ENCODE results near the gene PSMB5. TPM values are rescaled to one million over a fixed set of nuclear protein-coding genes. Genes with fewer than 3 reads are reported as not detected.
"Not testable (repeated sequence)": the region's sequence is repeated elsewhere in the genome, so short reads cannot be mapped to it uniquely, and the experiment has no call there.

The PSMB5 gene
- total RNA-seq, 1 donor from 2014 or later, result 183 TPM

GRCh38 chr14:23005451-23006187, 29.1 kb downstream of the PSMB5 start:
- H3K9me3 ChIP-seq (ENCODE audit: control insufficient read depth in 3 of 3, low read length in 3 of 3), result no peaks in the 10 kb centered on the region
- peak overlapping the region in 2 of 3 donors; percentile 86 to 98 for H3K9ac ChIP-seq (ENCODE audit: low read depth in 1 of 3, low read length in 3 of 3)
- H3K4me3 ChIP-seq (ENCODE audit: low read length in 3 of 3), result peak overlapping the region in 1 of 3 donors; percentile 94
- no peaks in the 10 kb centered on the region for H3K27me3 ChIP-seq (ENCODE audit: control insufficient read depth in 3 of 3, insufficient read depth in 3 of 3, low read length in 3 of 3)
- H3K27ac ChIP-seq (ENCODE audit: low read depth, low read length), result peak overlapping the region; percentile 97
- peaks cover 10 to 20% (median 12%) of the 10 kb centered on the region in 3 donors for H3K4me1 ChIP-seq (ENCODE audit: control insufficient read depth in 3 of 3, insufficient read depth in 3 of 3, low read length in 3 of 3)
- H3K36me3 ChIP-seq (ENCODE audit: control insufficient read depth in 3 of 3, insufficient read depth in 3 of 3, low read length in 3 of 3), result no peaks in the 10 kb centered on the region

GRCh38 chr14:23004274-23004673, 30.4 kb downstream of the PSMB5 start:
- not testable (repeated sequence) for H3K4me3 ChIP-seq (ENCODE audit: low read length in 3 of 3); H3K36me3 ChIP-seq (ENCODE audit: control insufficient read depth in 3 of 3, insufficient read depth in 3 of 3, low read length in 3 of 3); H3K27me3 ChIP-seq (ENCODE audit: control insufficient read depth in 3 of 3, insufficient read depth in 3 of 3, low read length in 3 of 3); H3K9me3 ChIP-seq (ENCODE audit: control insufficient read depth in 3 of 3, low read length in 3 of 3); H3K27ac ChIP-seq (ENCODE audit: low read depth, low read length); H3K9ac ChIP-seq (ENCODE audit: low read depth in 1 of 3, low read length in 3 of 3)
- H3K4me1 ChIP-seq (ENCODE audit: control insufficient read depth in 3 of 3, insufficient read depth in 3 of 3, low read length in 3 of 3), result peaks cover 8 to 17% (median 10%) of the 10 kb centered on the region in 3 donors

- Histone ChIP-seq H3K36me3 (ENCODE audit: control insufficient read depth in 3 of 3, insufficient read depth in 3 of 3, low read length in 3 of 3) (peaks cover 5% of the 10 kb centered on the region in 3 donors), H3K9me3 (ENCODE audit: control insufficient read depth in 3 of 3, low read length in 3 of 3) (no peaks in the 10 kb centered on the region), H3K4me1 (ENCODE audit: control insufficient read depth in 3 of 3, insufficient read depth in 3 of 3, low read length in 3 of 3) (peaks cover 7 to 11% (median 8%) of the 10 kb centered on the region in 3 donors)
These were observed 32.1 kb downstream of the PSMB5 start for GRCh38 chr14:23002592-23002991.

GRCh38 chr14:23000860-23001259, 33.8 kb downstream of the PSMB5 start:
- H3K9me3 ChIP-seq (ENCODE audit: control insufficient read depth in 3 of 3, low read length in 3 of 3), result no peaks in the 10 kb centered on the region
- no peaks in the 10 kb centered on the region for H3K27me3 ChIP-seq (ENCODE audit: control insufficient read depth in 3 of 3, insufficient read depth in 3 of 3, low read length in 3 of 3)
- H3K4me1 ChIP-seq (ENCODE audit: control insufficient read depth in 3 of 3, insufficient read depth in 3 of 3, low read length in 3 of 3), result peaks cover 0 to under 1% (median 0%) of the 10 kb centered on the region in 3 donors
- peaks cover 5 to 8% (median 5%) of the 10 kb centered on the region in 3 donors for H3K36me3 ChIP-seq (ENCODE audit: control insufficient read depth in 3 of 3, insufficient read depth in 3 of 3, low read length in 3 of 3)
- H3K4me3 ChIP-seq (ENCODE audit: low read length in 3 of 3), result no peak overlapping the region
- H3K9ac ChIP-seq (ENCODE audit: low read depth in 1 of 3, low read length in 3 of 3), result no peak overlapping the region
- H3K27ac ChIP-seq (ENCODE audit: low read depth, low read length), result no peak overlapping the region

More at GRCh38 chr14:23002592-23002991, 32.1 kb downstream of the PSMB5 start:
- no peaks in the 10 kb centered on the region for H3K27me3 ChIP-seq (ENCODE audit: control insufficient read depth in 3 of 3, insufficient read depth in 3 of 3, low read length in 3 of 3)
- H3K4me3 ChIP-seq (ENCODE audit: low read length in 3 of 3), result no peak overlapping the region
- H3K27ac ChIP-seq (ENCODE audit: low read depth, low read length), result no peak overlapping the region
- no peak overlapping the region for H3K9ac ChIP-seq (ENCODE audit: low read depth in 1 of 3, low read length in 3 of 3)

- Histone ChIP-seq H3K9ac (ENCODE audit: low read depth in 1 of 3, low read length in 3 of 3) (no peak overlapping the region), H3K9me3 (ENCODE audit: control insufficient read depth in 3 of 3, low read length in 3 of 3) (no peaks in the 10 kb centered on the region), H3K4me3 (ENCODE audit: low read length in 3 of 3) (no peak overlapping the region), H3K27me3 (ENCODE audit: control insufficient read depth in 3 of 3, insufficient read depth in 3 of 3, low read length in 3 of 3) (no peaks in the 10 kb centered on the region), H3K4me1 (ENCODE audit: control insufficient read depth in 3 of 3, insufficient read depth in 3 of 3, low read length in 3 of 3) (peaks cover 0 to 6% (median 4%) of the 10 kb centered on the region in 3 donors), H3K27ac (ENCODE audit: low read depth, low read length) (no peak overlapping the region), H3K36me3 (ENCODE audit: control insufficient read depth in 3 of 3, insufficient read depth in 3 of 3, low read length in 3 of 3) (peaks cover 5 to 8% (median 5%) of the 10 kb centered on the region in 3 donors)
These were observed 36.2 kb downstream of the PSMB5 start for GRCh38 chr14:22998329-22999012.

- Histone ChIP-seq H3K27me3 (ENCODE audit: control insufficient read depth in 3 of 3, insufficient read depth in 3 of 3, low read length in 3 of 3) (no peaks in the 10 kb centered on the region), H3K27ac (ENCODE audit: low read depth, low read length) (no peak overlapping the region), H3K36me3 (ENCODE audit: control insufficient read depth in 3 of 3, insufficient read depth in 3 of 3, low read length in 3 of 3) (peaks cover 5 to 8% (median 5%) of the 10 kb centered on the region in 3 donors), H3K4me3 (ENCODE audit: low read length in 3 of 3) (no peak overlapping the region), H3K9me3 (ENCODE audit: control insufficient read depth in 3 of 3, low read length in 3 of 3) (no peaks in the 10 kb centered on the region), H3K9ac (ENCODE audit: low read depth in 1 of 3, low read length in 3 of 3) (no peak overlapping the region), H3K4me1 (ENCODE audit: control insufficient read depth in 3 of 3, insufficient read depth in 3 of 3, low read length in 3 of 3) (peaks cover 0 to 6% (median 4%) of the 10 kb centered on the region in 3 donors)
These were observed 36.9 kb downstream of the PSMB5 start for GRCh38 chr14:22997676-22998323.

- Histone ChIP-seq H3K27me3 (ENCODE audit: control insufficient read depth in 3 of 3, insufficient read depth in 3 of 3, low read length in 3 of 3) (no peaks in the 10 kb centered on the region), H3K4me1 (ENCODE audit: control insufficient read depth in 3 of 3, insufficient read depth in 3 of 3, low read length in 3 of 3) (peaks cover 0 to 6% (median 4%) of the 10 kb centered on the region in 3 donors), H3K27ac (ENCODE audit: low read depth, low read length) (no peak overlapping the region), H3K9ac (ENCODE audit: low read depth in 1 of 3, low read length in 3 of 3) (no peak overlapping the region), H3K4me3 (ENCODE audit: low read length in 3 of 3) (no peak overlapping the region), H3K9me3 (ENCODE audit: control insufficient read depth in 3 of 3, low read length in 3 of 3) (no peaks in the 10 kb centered on the region), H3K36me3 (ENCODE audit: control insufficient read depth in 3 of 3, insufficient read depth in 3 of 3, low read length in 3 of 3) (peaks cover 5 to 8% (median 5%) of the 10 kb centered on the region in 3 donors)
These were observed 37.7 kb downstream of the PSMB5 start for GRCh38 chr14:22996768-22997654.

GRCh38 chr14:22995889-22996625, 38.6 kb downstream of the PSMB5 start:
- Histone ChIP-seq H3K4me1 (ENCODE audit: control insufficient read depth in 3 of 3, insufficient read depth in 3 of 3, low read length in 3 of 3) (peaks cover 0 to 6% (median 4%) of the 10 kb centered on the region in 3 donors), H3K9ac (ENCODE audit: low read depth in 1 of 3, low read length in 3 of 3) (peak overlapping the region in 1 of 3 donors; percentile 33), H3K9me3 (ENCODE audit: control insufficient read depth in 3 of 3, low read length in 3 of 3) (no peaks in the 10 kb centered on the region), H3K36me3 (ENCODE audit: control insufficient read depth in 3 of 3, insufficient read depth in 3 of 3, low read length in 3 of 3) (peaks cover 5 to 8% (median 5%) of the 10 kb centered on the region in 3 donors), H3K27me3 (ENCODE audit: control insufficient read depth in 3 of 3, insufficient read depth in 3 of 3, low read length in 3 of 3) (no peaks in the 10 kb centered on the region), H3K27ac (ENCODE audit: low read depth, low read length) (no peak overlapping the region), H3K4me3 (ENCODE audit: low read length in 3 of 3) (no peak overlapping the region)

Data from skeletal muscle tissue (tissue), 4 donors.